Measurements from ENCODE around the gene NPM1.
"Not testable (repeated sequence)": the region's sequence is repeated elsewhere in the genome, so short reads cannot be mapped to it uniquely, and the experiment has no call there.

NPM1 gene

DNA sequence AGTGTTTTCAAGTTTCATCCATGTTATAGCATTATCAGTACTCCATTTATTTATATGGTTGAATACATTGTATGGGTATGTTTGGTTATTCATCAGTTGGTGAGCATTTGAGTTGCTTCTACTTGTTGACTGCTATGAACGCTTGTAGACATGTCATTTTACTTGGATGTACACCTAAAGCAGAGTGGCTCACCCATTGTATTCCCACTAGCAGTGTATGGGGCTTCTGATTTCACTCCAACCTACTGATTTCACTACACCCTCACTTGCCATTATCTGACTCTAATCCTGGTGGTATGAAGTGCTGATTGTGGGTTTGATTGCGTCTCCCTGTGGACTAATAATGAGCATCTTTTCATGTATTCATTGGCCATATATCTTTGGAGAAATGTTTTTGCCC lies 9.5 kb downstream of the NPM1 start:
- TF ChIP-seq, protein P1, sequence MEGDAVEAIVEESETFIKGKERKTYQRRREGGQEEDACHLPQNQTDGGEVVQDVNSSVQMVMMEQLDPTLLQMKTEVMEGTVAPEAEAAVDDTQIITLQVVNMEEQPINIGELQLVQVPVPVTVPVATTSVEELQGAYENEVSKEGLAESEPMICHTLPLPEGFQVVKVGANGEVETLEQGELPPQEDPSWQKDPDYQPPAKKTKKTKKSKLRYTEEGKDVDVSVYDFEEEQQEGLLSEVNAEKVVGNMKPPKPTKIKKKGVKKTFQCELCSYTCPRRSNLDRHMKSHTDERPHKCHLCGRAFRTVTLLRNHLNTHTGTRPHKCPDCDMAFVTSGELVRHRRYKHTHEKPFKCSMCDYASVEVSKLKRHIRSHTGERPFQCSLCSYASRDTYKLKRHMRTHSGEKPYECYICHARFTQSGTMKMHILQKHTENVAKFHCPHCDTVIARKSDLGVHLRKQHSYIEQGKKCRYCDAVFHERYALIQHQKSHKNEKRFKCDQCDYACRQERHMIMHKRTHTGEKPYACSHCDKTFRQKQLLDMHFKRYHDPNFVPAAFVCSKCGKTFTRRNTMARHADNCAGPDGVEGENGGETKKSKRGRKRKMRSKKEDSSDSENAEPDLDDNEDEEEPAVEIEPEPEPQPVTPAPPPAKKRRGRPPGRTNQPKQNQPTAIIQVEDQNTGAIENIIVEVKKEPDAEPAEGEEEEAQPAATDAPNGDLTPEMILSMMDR (IDR thresholded peaks at IDR 0.05; ENCODE audit: unreplicated experiment in 3 of 3), result no peak
- Mint-ChIP-seq H3K36me3 (ENCODE audit: low read depth) (peaks cover 92% of the 10 kb centered on the region), H3K27ac (no peak overlapping the region), H3K27me3 (ENCODE audit: low read depth) (no peaks in the 10 kb centered on the region), H3K4me1 (peaks cover 16% of the 10 kb centered on the region), H3K9me3 (no peaks in the 10 kb centered on the region), H3K4me3 (no peak overlapping the region)

DNA sequence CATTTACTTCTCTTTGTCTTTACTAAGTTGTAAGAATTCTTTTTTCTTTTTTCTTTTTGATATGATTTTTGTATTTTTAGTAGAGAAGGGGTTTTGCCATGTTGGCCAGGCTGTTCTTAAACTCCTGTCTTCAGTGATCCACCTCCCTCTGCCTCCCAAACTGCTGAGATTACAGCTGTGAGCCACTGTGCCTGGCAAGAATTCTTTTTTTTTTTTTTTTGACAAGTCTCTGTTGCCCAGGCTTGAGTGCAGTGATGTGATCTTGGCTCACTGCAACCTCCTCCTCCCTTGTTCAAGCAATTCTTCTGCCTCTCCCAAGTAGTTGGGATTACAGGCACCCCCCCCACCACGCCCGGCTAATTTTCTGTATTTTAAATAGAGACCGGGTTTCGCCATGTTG lies 9.9 kb downstream of the NPM1 start:
- Mint-ChIP-seq H3K36me3 (ENCODE audit: low read depth) (peaks cover 90% of the 10 kb centered on the region), H3K27me3 (ENCODE audit: low read depth) (no peaks in the 10 kb centered on the region), H3K4me3 (no peak overlapping the region), H3K9me3 (no peaks in the 10 kb centered on the region), H3K4me1 (peaks cover 15% of the 10 kb centered on the region), H3K27ac (no peak overlapping the region)
- TF ChIP-seq, protein P1 (IDR thresholded peaks at IDR 0.05; ENCODE audit: unreplicated experiment in 3 of 3), result no peak

DNA sequence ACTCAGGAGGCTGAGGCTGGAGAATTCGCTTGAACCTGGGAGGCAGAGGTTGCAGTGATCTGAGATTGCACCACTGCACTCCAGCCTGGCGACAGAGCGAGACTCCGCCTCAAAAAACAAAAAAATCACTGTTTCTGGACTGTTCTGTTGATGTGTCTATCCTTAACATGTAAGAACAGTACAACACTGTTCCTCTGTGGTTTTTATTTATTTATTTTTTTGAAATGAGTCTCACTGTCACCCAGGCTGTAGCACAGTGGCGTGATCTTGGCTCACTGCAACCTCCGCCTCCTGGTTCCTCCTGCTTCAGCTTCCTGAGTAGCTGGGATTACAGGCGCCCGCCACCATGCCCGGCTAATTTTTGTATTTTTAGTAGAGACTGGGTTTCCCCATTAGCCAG lies 11.0 kb downstream of the NPM1 start:
- H3K9me3 Mint-ChIP-seq; H3K4me1 Mint-ChIP-seq; H3K4me3 Mint-ChIP-seq; H3K27me3 Mint-ChIP-seq (ENCODE audit: low read depth); H3K27ac Mint-ChIP-seq: not testable (repeated sequence)
- peaks cover 83% of the 10 kb centered on the region for H3K36me3 Mint-ChIP-seq (ENCODE audit: low read depth)

DNA sequence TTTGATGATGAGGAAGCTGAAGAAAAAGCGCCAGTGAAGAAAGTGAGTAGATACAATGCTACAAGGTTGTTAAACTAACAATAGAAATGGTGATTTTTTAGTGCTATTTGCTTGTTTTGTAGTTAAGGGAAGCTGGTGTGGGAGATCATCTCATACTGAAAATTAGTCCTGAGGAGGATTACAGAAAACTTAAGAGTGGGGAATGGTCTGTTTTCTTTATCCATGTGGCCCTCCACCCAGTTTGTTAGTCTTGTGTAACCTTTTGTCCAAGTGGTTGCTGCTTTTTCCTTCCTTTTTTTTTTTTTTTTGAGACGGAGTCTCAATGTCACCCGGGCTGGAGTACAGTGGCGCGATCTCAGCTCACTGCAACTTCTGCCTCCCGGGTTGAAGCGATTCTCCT lies 12.5 kb downstream of the NPM1 start:
- Mint-ChIP-seq H3K4me1 (peaks cover 10% of the 10 kb centered on the region), H3K27me3 (ENCODE audit: low read depth) (no peaks in the 10 kb centered on the region), H3K36me3 (ENCODE audit: low read depth) (peaks cover 77% of the 10 kb centered on the region), H3K4me3 (no peak overlapping the region), H3K27ac (no peak overlapping the region), H3K9me3 (no peaks in the 10 kb centered on the region)
- TF ChIP-seq, protein P1 (IDR thresholded peaks at IDR 0.05; ENCODE audit: unreplicated experiment in 3 of 3), result no peak

DNA sequence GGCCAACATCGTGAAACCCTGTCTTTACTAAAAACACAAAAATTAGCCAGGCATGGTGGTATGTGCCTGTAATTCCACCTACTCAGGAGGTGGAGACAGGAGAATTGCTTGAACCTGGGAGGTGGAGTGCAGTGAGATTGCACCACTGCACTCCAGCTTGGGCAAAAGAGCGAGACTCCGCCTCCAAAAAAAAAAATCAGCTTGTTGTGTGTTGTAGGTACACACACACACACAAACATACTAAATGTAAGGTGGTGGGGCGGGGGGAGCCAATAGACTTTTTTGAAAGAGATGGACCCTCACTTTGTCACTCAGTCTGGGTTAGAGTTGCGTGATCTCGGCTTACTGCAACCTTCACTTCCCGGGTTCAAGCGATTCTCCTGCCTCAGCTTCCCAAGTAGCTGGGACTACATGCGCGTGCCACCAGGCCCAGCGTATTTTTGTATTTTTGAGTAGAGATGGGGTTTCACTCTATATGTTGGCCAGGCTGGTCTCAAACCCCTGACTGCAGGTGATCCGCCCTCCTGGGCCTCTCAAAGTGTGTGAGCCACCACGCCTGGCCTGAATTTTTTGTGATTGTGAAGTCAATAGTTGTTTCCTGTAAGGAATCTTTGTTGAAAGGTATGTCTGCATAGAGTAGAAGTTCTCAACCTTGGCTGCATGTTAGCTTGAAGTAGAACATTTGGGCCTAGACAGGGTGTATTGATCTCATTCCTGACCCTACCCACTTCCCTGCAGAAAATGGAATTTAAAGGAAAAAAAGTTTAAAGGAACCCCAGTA lies 13.7 kb downstream of the NPM1 start:
- Mint-ChIP-seq H3K4me3 (no peak overlapping the region), H3K9me3 (peaks cover 4% of the 10 kb centered on the region), H3K4me1 (peaks cover 5% of the 10 kb centered on the region), H3K27ac (no peak overlapping the region), H3K36me3 (ENCODE audit: low read depth) (peaks cover 77% of the 10 kb centered on the region), H3K27me3 (ENCODE audit: low read depth) (no peaks in the 10 kb centered on the region)
- TF ChIP-seq, protein P1 (IDR thresholded peaks at IDR 0.05; ENCODE audit: unreplicated experiment in 3 of 3), result no peak

DNA sequence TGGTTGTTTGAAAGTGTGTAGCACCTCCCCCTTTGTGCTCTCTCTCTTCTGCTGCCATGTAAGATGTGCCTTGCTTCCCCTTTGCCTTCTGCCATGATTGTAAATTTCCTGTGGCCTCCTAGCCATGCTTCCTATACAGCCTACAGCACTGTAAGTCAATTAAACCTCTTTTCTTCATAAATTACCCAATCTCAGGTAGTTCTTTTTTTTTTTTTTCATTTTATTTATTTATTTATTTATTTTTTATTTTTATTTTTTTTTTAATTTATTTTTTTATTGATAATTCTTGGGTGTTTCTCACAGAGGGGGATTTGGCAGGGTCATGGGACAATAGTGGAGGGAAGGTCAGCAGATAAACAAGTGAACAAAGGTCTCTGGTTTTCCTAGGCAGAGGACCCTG lies 15.1 kb downstream of the NPM1 start:
- H3K4me1 Mint-ChIP-seq, result not testable (repeated sequence)

DNA sequence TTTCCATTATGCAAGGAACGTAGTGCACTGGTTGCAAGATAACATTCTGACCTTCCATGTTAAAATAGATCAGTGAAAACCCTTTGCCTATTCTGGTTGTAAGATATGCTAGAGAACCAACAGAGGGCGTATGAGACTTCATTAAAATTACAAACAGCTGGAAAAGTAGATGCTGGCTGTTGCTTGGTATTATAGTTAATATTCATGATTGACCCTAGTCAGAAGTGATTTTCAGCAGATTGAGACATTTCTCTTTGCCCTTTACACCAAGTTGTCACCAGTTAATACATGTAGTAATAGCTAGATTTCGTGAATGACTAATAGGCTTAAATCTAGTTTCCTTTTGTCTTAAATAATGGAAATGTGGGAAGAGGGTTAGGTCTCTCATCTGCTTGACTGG lies 18.0 kb downstream of the NPM1 start:
- peaks cover 4% of the 10 kb centered on the region for H3K9me3 Mint-ChIP-seq
- H3K27ac Mint-ChIP-seq, result peak overlapping the region in 1 of 3 experiments; percentile 58
- no peak overlapping the region for H3K4me3 Mint-ChIP-seq
- no peaks in the 10 kb centered on the region for H3K27me3 Mint-ChIP-seq (ENCODE audit: low read depth)
- H3K4me1 Mint-ChIP-seq, result peaks cover 12% of the 10 kb centered on the region
- TF ChIP-seq, protein P1 (IDR thresholded peaks at IDR 0.05; ENCODE audit: unreplicated experiment in 3 of 3), result peak; percentile 14 to 27 (median 20)
- peaks cover 76% of the 10 kb centered on the region for H3K36me3 Mint-ChIP-seq (ENCODE audit: low read depth)

More for the DNA sequence above, 15.1 kb downstream of the NPM1 start:
- not testable (repeated sequence) for H3K27ac Mint-ChIP-seq; H3K4me3 Mint-ChIP-seq; H3K9me3 Mint-ChIP-seq; H3K27me3 Mint-ChIP-seq (ENCODE audit: low read depth)
- peaks cover 77% of the 10 kb centered on the region for H3K36me3 Mint-ChIP-seq (ENCODE audit: low read depth)
